GM12878 (cell line): ENCODE data around the gene PRPF6.

ENCODE experiments used
- ATF2 ChIP-seq: IDR thresholded peaks from 2 replicates; pipeline ENCODE4 v1.6.1; 2012; ENCODE audit warnings: low read length, inconsistent platforms
- CHD1 ChIP-seq: IDR thresholded peaks from 2 replicates; pipeline ENCODE4 v1.6.1; 2012; ENCODE audit warnings: low read depth, low read length, improper control_type of control experiment
- CTCF ChIP-seq, 3 experiments: IDR thresholded peaks in 2 of 3; conservative IDR thresholded peaks in 1 of 3; 2 replicates each; pipeline ENCODE4 v1.5.1; 2011; ENCODE audit warnings: low read depth in 3 of 3, low read length in 3 of 3, mild to moderate bottlenecking in 3 of 3, control low read depth in 2 of 3, moderate library complexity in 2 of 3, inconsistent platforms in 1 of 3, mixed read lengths in 1 of 3; ENCODE audit not compliant: control insufficient read depth in 2 of 3, insufficient read depth in 1 of 3; ENCODE audit errors: extremely low read depth in 1 of 3
- HCFC1 ChIP-seq: fragments of 150-350 bp; IDR thresholded peaks from 2 replicates; pipeline ENCODE4 v1.6.1; 2014; ENCODE audit warnings: low read length
- NR2F1 ChIP-seq: fragments of 450-650 bp; conservative IDR thresholded peaks from 2 replicates; pipeline ENCODE4 v1.6.1; 2017; ENCODE audit warnings: mild to moderate bottlenecking
- RAD21 ChIP-seq: IDR thresholded peaks from 2 replicates; pipeline ENCODE4 v1.6.1; 2011; ENCODE audit warnings: mild to moderate bottlenecking, low read depth, low read length, moderate library complexity; ENCODE audit not compliant: insufficient read depth
- REST ChIP-seq: IDR thresholded peaks from 2 replicates; pipeline ENCODE4 v1.6.1; 2012; ENCODE audit warnings: mild to moderate bottlenecking, low read depth, low read length
- SREBF1 ChIP-seq: IDR thresholded peaks from 2 replicates; pipeline ENCODE4 v1.6.1; 2012; ENCODE audit warnings: mild to moderate bottlenecking, low read length
- TAF1 ChIP-seq: IDR thresholded peaks from 2 replicates; pipeline ENCODE4 v1.6.1; 2011; ENCODE audit warnings: mild to moderate bottlenecking, low read depth, low read length, borderline replicate concordance
- ZSCAN29 ChIP-seq: fragments of 450-650 bp; IDR thresholded peaks from 2 replicates; pipeline ENCODE4 v1.6.1; 2017; ENCODE audit warnings: mild to moderate bottlenecking, moderate library complexity

GRCh38 chr20:64078934-64079272, 98.0 kb downstream of the PRPF6 start:
- TF ChIP-seq ZSCAN29 (no peak), TAF1 (no peak), REST (no peak), CTCF (IDR thresholded peaks at IDR 0.05 in 2 of 3, conservative IDR thresholded peaks at IDR 0.05 in 1 of 3; ENCODE audit: control insufficient read depth in 2 of 3, extremely low read depth in 1 of 3, insufficient read depth in 1 of 3, low read depth in 3 of 3, low read length in 3 of 3) (no peak), SREBF1 (no peak), NR2F1 (no peak), HCFC1 (no peak), CHD1 (no peak), ATF2 (no peak), RAD21 (no peak)
